Smooth muscle cell (in vitro differentiated cells): ENCODE results near the gene SORL1. TPM values are rescaled to one million over a fixed set of nuclear protein-coding genes. Genes with fewer than 3 reads are reported as not detected.

ENCODE experiments used
- DNase-seq: peaks from one replicate; lab custom pipeline; 2025; ENCODE audit not compliant: unreplicated experiment; lab: John Stamatoyannopoulos, UW
- H2AFZ ChIP-seq: fragments of 200-600 bp; sonication (generic); 2 replicates; pipeline ENCODE4 v1.6.0; 2016; ENCODE audit warnings: antibody characterized with exemption, low read depth, mild to moderate bottlenecking
- H3F3A ChIP-seq: fragments of 200-600 bp; sonication (generic); 2 replicates; pipeline ENCODE4 v1.6.0; 2017; ENCODE audit warnings: antibody characterized with exemption, low read depth
- H3K27ac ChIP-seq: fragments of 200-600 bp; sonication (generic); 2 replicates; pipeline ENCODE4 v1.5.1; 2016; ENCODE audit warnings: low read depth, mild to moderate bottlenecking
- H3K27me3 ChIP-seq: fragments of 200-600 bp; sonication (generic); 2 replicates; pipeline ENCODE4 v1.6.1; 2016; ENCODE audit warnings: low read depth, mild to moderate bottlenecking
- H3K36me3 ChIP-seq: fragments of 200-600 bp; sonication (generic); 2 replicates; pipeline ENCODE4 v1.5.1; 2016; ENCODE audit warnings: low read depth
- H3K4me1 ChIP-seq: fragments of 200-600 bp; sonication (generic); 2 replicates; pipeline ENCODE4 v1.5.1; 2016; ENCODE audit warnings: low read depth
- H3K4me2 ChIP-seq: fragments of 200-600 bp; sonication (generic); 2 replicates; pipeline ENCODE4 v1.6.0; 2016; ENCODE audit warnings: mild to moderate bottlenecking
- H3K4me3 ChIP-seq: fragments of 200-600 bp; sonication (generic); 2 replicates; pipeline ENCODE4 v1.5.1; 2016; ENCODE audit warnings: mild to moderate bottlenecking
- H3K79me2 ChIP-seq: fragments of 200-600 bp; sonication (generic); 2 replicates; pipeline ENCODE4 v1.6.0; 2016; ENCODE audit warnings: low read depth, mild to moderate bottlenecking
- H3K9ac ChIP-seq: fragments of 200-600 bp; sonication (generic); 2 replicates; pipeline ENCODE4 v1.6.0; 2016; ENCODE audit warnings: low read depth
- H3K9me3 ChIP-seq: fragments of 200-600 bp; sonication (generic); replicated peaks from 2 replicates; pipeline ENCODE4 v1.5.1; 2016; ENCODE audit warnings: low read depth
- H4K20me1 ChIP-seq: fragments of 200-600 bp; sonication (generic); 2 replicates; pipeline ENCODE4 v1.6.0; 2016; ENCODE audit warnings: low read depth
- WGBS: methylation state at CpG from one replicate; pipeline ENCODE4 v1.1.7; 2016; ENCODE audit warnings: low lambda C conversion rate; 5-methylcytosine and 5-hydroxymethylcytosine counted together
- polyA plus RNA-seq: library from polyadenylated mRNA; unstranded; fragments of >200 nt; fragmentation: Nextera tagmentation; extraction: Ambion mirVana; gene quantifications from 2 replicates; pipeline ENCODE4 v1.2.1, GENCODE V29; 2016
- total RNA-seq: library from RNA; depleted of rRNA; stranded (reverse); fragments of >200 nt; gene quantifications from 2 replicates; pipeline ENCODE4 v1.2.3, GENCODE V29; 2014
- TF ChIP-seq, protein P1 (sequence below): fragments of 200-600 bp; sonication (generic); IDR thresholded peaks from 2 replicates; pipeline ENCODE4 v1.5.1; 2017; ENCODE audit warnings: borderline replicate concordance, mild to moderate bottlenecking, antibody characterized with exemption; ENCODE audit not compliant: insufficient read depth, poor library complexity, severe bottlenecking

The SORL1 gene
- total and polyA plus RNA-seq, 2 experiments from 2014 or later = 1.2 to 5.8 TPM

DNA sequence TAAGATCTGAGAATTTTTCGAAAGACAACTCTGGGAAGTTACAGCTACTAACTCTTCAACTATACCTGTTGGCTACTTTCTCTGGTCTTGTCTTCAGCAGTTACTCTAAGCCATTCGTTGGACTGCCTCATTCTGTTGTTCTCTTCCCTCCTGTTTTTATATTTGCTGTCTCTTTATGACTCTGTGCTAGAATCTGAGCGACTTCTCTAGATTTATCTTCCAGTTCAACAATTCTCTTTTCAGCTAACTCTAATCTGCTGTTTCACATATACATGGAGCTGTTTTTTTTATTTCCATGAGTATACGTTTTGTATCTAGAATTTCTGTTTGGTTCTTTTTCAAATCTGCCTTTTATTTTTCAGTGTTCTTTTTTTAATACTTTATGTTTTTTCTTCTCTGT lies 128.0 kb downstream of the SORL1 start:
- H3F3A ChIP-seq = peaks cover 8% of the 10 kb centered on the region
- no peaks in the 10 kb centered on the region for H3K9me3 ChIP-seq
- H3K4me1 ChIP-seq = peaks cover 12% of the 10 kb centered on the region
- H3K27ac ChIP-seq = no peak overlapping the region
- no peak overlapping the region for H2AFZ ChIP-seq
- H3K4me2 ChIP-seq = no peak overlapping the region
- no peak for DNase-seq
- H3K4me3 ChIP-seq = no peak overlapping the region
- no peaks in the 10 kb centered on the region for H4K20me1 ChIP-seq
- H3K9ac ChIP-seq = no peak overlapping the region
- WGBS = 97% methylated on average over 4 of the region's 4 CpGs
- no peaks in the 10 kb centered on the region for H3K79me2 ChIP-seq
- TF ChIP-seq, protein P1, sequence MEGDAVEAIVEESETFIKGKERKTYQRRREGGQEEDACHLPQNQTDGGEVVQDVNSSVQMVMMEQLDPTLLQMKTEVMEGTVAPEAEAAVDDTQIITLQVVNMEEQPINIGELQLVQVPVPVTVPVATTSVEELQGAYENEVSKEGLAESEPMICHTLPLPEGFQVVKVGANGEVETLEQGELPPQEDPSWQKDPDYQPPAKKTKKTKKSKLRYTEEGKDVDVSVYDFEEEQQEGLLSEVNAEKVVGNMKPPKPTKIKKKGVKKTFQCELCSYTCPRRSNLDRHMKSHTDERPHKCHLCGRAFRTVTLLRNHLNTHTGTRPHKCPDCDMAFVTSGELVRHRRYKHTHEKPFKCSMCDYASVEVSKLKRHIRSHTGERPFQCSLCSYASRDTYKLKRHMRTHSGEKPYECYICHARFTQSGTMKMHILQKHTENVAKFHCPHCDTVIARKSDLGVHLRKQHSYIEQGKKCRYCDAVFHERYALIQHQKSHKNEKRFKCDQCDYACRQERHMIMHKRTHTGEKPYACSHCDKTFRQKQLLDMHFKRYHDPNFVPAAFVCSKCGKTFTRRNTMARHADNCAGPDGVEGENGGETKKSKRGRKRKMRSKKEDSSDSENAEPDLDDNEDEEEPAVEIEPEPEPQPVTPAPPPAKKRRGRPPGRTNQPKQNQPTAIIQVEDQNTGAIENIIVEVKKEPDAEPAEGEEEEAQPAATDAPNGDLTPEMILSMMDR = no peak
- H3K27me3 ChIP-seq = no peaks in the 10 kb centered on the region
- H3K36me3 ChIP-seq = no peaks in the 10 kb centered on the region

DNA sequence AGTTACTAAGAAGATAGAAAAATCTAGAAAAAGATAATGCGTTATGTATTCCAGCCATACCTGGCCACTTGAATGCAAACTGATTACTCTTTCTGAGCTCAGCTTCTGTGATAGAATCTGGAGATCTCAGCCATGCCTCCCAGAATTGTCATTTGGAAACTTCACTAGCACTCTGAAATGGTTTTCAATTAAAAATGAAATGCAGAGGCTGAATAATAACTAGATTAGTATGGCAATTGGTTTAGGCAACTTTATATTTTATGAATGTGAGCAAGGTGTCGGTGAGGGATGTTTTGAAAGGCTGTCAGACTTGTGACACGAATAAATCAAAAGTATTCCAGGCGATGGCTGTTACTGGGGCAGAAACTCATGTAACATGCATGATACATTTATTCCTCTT lies 129.5 kb downstream of the SORL1 start:
- no peak for DNase-seq

DNA sequence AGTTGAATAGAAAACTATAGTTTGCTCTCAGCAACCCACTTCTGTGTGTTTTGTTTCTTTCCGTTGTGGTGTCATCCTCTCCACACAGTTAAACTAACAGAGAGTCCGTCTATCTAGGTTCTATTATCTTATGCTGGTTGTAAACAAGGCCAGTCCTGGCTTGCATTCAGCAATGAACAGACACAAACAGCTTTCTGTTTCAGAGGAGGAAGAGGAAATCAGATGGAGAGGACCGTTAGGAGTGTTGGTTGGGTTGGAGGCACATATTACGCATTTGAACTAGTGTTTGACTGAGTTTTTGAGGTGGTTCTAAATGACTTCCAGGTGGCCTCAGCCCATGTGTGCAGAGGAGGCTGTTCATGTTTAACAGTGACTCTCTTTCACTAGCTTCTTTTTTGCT lies 130.2 kb downstream of the SORL1 start:
- TF ChIP-seq, protein P1 = no peak
- no peak overlapping the region for H3K9ac ChIP-seq
- H3K27me3 ChIP-seq = no peaks in the 10 kb centered on the region
- H3K27ac ChIP-seq = no peak overlapping the region
- no peak overlapping the region for H3K4me2 ChIP-seq
- H3K4me1 ChIP-seq = no peaks in the 10 kb centered on the region
- 43% methylated on average over 4 of the region's 4 CpGs for WGBS
- peaks cover 5% of the 10 kb centered on the region for H3F3A ChIP-seq
- H3K79me2 ChIP-seq = no peaks in the 10 kb centered on the region
- H3K9me3 ChIP-seq = no peaks in the 10 kb centered on the region
- no peaks in the 10 kb centered on the region for H3K36me3 ChIP-seq
- DNase-seq = no peak
- no peaks in the 10 kb centered on the region for H4K20me1 ChIP-seq
- peak overlapping the region; percentile 52 for H2AFZ ChIP-seq
- H3K4me3 ChIP-seq = no peak overlapping the region

More for the DNA sequence above, 129.5 kb downstream of the SORL1 start:
- H3K79me2 ChIP-seq = no peaks in the 10 kb centered on the region
- no peaks in the 10 kb centered on the region for H3K27me3 ChIP-seq
- TF ChIP-seq, protein P1 = no peak
- H3K4me3 ChIP-seq = no peak overlapping the region
- H3K36me3 ChIP-seq = no peaks in the 10 kb centered on the region
- 96% methylated on average over 4 of the region's 4 CpGs for WGBS
- H3K27ac ChIP-seq = no peak overlapping the region
- no peaks in the 10 kb centered on the region for H3K9me3 ChIP-seq
- H3F3A ChIP-seq = peaks cover 8% of the 10 kb centered on the region
- H3K4me2 ChIP-seq = no peak overlapping the region
- no peaks in the 10 kb centered on the region for H3K4me1 ChIP-seq
- no peak overlapping the region for H3K9ac ChIP-seq
- no peaks in the 10 kb centered on the region for H4K20me1 ChIP-seq
- no peak overlapping the region for H2AFZ ChIP-seq

DNA sequence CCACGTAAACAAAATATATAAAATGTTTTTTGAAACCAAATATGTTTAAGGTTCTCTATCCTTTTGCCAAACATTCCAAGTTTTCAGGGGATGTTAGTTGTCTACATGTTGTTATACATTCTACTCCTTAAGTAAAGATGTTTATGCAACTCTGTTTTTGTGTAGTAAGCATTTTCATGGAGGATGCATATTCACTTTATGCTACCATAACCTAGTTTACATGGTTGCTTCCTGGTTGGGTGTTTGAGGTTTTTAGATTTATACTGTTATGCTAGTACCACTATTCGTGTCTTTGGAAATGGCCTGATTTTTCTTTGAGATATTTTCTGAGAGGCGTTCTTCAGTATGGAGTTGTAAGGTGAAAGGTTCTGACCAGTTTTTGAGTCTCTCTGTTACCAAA lies 131.7 kb downstream of the SORL1 start:
- no peaks in the 10 kb centered on the region for H3K36me3 ChIP-seq
- WGBS = 94% methylated on average over 3 of the region's 3 CpGs
- H2AFZ ChIP-seq = no peak overlapping the region
- no peak overlapping the region for H3K4me2 ChIP-seq
- no peak for DNase-seq
- TF ChIP-seq, protein P1 = no peak
- H4K20me1 ChIP-seq = no peaks in the 10 kb centered on the region
- peaks cover 3% of the 10 kb centered on the region for H3F3A ChIP-seq
- H3K4me3 ChIP-seq = no peak overlapping the region
- no peak overlapping the region for H3K9ac ChIP-seq
- no peak overlapping the region for H3K27ac ChIP-seq
- no peaks in the 10 kb centered on the region for H3K79me2 ChIP-seq
- no peaks in the 10 kb centered on the region for H3K4me1 ChIP-seq
- H3K27me3 ChIP-seq = no peaks in the 10 kb centered on the region
- no peaks in the 10 kb centered on the region for H3K9me3 ChIP-seq
